Effector CD8-positive, alpha-beta T cell (primary cell): ENCODE measurements around the gene TTC28.
"Not testable (repeated sequence)": the region's sequence is repeated elsewhere in the genome, so short reads cannot be mapped to it uniquely, and the experiment has no call there.

Source experiments
- DNase-seq: peaks from one replicate; lab custom pipeline; 2025; lab: John Stamatoyannopoulos, UW

TTC28 gene

GRCh38 chr22:28407645-28408044 is 272.0 kb downstream of the TTC28 start:
- no peak for DNase-seq

GRCh38 chr22:28406246-28406645 is 273.4 kb downstream of the TTC28 start:
- no peak for DNase-seq

DNA sequence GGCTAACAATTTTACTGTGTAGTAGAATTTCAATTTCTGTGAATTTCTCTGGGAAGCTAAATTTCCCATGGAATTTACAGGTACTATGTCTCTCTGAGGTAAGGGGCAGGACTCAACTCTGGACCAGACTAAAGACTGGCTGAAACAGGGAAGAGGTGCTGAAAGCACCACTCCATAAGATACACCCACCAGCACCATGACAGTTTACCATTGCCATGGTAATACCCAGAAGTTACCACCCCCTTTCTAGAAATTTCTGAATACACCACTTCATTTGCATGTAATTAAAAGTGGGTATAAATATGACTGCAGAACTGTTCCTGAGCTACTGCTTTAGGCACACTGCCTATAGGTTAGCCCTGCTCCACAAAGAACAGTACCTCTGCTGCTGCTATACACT is 274.1 kb downstream of the TTC28 start:
- no peak for DNase-seq

- no peak for DNase-seq
Measured at GRCh38 chr22:28402539-28402938, 277.1 kb downstream of the TTC28 start.

- DNase-seq, result no peak
Measured at GRCh38 chr22:28402060-28402459, 277.6 kb downstream of the TTC28 start.

DNA sequence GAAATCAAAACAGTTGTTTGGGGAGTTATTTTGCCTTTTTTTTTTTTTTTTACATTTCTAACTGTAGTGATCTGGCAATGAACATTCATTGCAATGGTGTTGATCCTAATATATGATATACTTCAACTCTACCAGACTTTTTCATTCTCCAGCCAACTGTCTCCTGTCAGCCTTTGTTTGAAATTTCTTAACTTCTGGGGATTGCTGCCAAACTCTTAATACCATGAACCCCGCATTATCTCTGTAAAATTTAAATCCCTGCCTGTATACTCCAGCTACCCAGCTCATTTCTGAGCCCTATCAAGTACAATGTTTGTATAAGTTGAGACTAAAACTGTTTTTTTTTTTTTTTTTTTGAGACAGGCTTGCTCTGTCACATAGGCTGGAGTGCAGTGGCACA is 280.7 kb downstream of the TTC28 start:
- DNase-seq, result no peak

- DNase-seq, result no peak
Measured at GRCh38 chr22:28398355-28398754, 281.3 kb downstream of the TTC28 start.

GRCh38 chr22:28397306-28397705 is 282.3 kb downstream of the TTC28 start:
- no peak for DNase-seq

GRCh38 chr22:28395920-28396753 is 283.5 kb downstream of the TTC28 start:
- DNase-seq, result no peak

- no peak for DNase-seq
Measured at GRCh38 chr22:28395520-28395919, 284.1 kb downstream of the TTC28 start.

GRCh38 chr22:28394513-28395110 is 285.0 kb downstream of the TTC28 start:
- DNase-seq, result no peak

DNA sequence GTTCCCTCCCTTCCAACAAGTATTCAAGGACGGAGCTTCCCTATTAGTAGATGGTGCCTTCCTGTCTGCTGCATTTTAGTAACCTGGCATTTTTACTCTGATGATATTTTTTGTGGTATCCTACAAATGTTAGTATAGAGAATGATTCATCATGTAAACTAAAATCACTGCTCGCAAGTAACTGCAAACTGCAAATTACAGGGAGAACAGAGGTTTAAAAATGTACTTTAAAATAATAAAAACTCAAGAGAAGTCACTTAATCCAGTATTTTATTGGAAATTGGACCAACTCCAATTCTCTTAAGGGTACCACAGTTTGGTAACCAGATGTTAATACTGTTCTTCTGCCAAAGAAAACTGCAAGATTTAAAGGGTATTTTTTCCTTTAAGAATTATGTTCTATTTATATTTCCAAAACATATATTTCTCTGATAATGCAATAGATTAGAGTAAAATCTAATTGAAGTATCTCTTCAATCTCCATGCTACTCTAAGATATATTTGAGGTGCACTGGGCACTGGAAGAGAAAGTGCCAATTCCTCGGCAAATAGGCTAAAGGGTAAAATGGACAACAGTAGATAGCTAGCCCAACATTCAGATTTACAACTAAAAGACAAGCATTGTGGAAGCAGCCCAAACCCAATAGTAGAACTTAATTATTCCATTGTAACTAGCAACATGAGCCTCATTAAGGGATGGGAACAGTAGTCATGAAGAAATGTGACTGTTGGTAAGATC is 298.0 kb downstream of the TTC28 start:
- DNase-seq, result no peak

DNA sequence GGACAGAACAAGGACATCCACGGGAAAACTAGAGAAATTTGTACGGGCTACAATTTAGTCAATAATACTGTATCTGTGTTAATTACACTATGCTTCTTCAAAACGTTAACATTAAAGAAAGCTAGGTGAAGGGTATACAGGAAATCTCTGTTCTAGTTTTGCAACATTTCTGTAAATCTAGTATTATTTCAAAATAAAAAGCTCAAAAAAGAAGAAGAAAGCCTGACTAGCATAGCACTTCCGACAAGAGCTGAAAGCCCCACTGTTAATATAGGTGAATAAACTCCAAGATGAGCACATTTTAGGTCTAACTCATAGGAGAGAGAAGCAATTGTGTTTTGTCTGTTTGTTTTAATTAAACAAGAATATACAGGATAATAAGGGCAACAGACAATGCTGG is 299.7 kb downstream of the TTC28 start:
- DNase-seq, result no peak

DNA sequence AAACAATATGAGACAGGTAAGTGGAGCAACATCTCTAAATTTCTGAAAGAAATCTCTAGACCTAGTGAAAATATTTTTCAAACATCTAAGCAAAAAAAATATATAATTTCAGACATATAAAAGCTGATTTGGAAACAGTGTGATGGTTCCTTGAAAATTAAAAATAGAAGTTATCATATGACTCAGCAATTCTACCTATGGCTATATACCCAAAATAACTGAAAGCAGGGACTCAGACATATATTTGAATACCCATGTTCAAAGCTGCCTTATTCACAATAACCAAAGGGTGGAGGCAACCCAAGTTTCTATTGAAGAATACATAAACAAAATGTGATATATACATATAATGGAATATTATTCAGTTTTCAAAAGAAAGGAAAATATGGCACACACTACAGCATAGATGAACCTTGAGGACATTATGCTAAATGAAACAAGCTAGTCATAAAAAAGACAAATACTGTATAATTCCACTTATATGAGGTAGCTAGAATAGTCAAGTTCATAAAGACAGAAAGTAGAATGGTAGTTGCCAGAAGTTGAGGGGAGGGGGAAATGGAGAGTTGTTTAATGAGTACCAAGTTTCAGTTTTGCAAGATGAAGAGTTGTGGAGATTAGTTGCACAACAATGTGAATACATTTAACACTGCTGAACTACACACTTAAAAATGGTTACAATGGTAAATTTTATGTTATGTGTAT is 300.4 kb downstream of the TTC28 start:
- DNase-seq, result no peak

DNA sequence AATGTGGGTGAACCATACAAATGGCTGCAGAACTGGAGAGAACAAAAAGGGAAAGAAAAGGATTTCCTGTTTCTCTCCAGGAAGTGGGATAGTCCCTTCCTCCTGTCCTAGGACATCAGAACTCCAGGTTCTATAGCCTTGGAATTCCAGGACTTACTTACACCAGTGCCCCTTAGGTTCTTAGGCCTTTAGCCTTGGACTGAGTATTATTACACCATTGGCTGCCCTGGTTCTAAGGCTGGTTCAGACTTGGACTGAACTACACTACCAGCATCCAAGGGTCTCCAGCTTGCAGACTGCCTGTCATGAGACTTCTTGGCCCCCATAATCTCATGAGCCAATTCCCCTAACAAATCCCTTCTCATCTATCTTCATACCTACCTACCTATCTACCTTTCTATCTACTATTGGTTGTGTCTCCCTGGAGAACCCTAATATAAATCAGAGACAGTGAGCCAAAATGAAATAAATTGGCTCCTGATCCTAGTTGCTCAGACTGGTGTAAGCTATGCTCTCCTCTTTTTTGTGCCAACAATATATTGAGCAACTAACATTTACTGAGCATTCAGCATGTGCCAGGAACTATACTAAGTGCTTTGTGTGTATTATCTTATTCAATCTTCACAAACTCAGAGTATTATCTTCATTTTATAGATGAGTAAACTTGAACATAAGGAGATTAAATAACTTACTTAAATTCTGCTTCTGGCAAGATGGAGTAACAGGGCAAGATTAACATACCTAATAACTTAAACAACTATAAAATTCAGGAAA is 303.7 kb downstream of the TTC28 start:
- DNase-seq, result no peak

DNA sequence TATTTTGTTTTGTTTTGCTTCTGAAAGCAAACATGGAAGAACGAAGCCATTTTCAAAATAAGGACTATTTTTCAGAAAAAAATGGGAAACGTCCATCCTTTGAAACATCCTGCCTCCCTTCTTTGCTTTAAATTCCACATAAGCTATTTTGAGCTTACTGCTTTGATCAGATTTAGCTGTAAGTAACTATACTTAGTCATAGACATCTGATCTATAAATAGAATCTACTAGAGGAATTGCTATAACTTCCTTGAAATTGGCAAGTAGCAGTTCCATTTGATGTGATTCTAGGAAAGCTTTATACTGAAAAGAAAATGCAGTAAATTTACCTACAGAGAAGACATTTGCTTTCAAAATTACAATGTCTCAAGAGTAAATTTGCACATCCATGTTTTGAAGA is 305.8 kb downstream of the TTC28 start:
- no peak for DNase-seq

DNA sequence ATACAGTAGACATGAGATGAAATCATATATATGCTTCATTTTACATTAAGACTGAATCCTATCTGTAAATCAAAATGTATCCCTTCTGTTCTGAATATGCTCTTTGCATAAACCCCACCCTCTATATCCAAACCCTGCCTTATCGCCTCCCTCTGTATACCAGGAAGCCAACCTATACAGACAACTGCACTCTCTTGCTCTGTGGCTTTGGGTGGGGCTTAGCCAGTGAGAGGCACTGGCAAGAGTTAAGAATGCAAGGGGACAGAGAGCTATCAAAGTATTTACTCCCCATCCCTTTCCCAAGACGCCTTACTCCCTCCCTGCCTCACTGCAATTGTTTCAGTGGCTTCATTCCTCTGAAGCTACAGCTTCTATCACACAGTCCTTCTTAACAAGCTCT is 309.8 kb downstream of the TTC28 start:
- DNase-seq, result no peak

DNA sequence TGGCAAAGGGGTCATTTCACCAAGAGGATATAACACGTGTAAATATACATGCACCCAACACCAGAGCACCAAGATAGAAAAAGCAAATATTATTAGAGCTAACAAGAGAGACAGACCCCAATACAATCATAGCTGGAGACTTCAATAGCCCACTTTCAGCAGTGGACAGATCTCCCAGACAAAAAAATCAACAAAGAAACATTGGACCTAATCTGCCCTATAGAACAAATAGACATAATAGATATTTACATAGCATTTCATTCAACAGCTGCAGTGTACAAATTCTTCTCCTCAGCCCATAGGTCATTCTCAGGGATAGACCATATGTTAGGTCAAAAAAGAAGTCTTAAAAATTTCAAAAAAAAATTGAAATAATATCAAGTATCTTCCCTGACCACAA is 312.8 kb downstream of the TTC28 start:
- DNase-seq, result no peak

DNA sequence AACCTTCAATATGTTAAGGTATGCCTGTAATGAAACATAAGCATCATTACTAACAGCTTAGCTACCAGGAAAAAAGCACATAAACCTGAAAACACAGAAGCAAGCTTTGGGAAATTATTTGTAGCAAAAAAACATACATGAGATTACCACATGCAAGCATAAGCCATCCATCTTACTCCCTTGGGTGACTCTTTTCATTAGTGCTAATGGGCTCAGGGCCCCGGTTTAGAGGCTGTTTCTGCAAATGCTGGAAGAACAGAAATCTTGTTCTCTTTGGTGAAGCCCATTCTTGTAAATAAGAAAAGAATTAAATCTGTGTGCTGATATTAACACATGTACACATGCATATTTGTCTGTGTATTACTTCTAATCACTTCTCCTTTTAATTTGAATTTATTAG is 314.3 kb downstream of the TTC28 start:
- no peak for DNase-seq

DNA sequence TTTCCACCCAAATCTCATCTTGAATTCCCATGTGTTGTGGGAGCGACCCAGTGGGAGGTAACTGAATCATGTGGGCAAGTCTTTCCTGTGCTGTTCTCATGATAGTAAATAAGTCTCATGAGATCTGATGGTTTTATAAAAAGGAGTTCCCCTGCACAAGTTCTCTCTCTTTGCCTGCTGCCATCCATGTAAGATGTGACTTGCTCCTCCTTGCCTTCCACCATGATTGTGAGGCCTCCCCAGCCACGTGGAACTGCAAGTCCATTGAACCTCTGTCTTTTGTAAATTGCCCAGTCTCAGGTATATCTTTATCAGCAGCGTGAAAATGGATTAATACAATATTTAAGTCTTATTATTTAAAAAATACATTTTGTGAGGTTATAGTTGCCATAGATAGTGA is 315.5 kb downstream of the TTC28 start:
- DNase-seq, result not testable (repeated sequence)

DNA sequence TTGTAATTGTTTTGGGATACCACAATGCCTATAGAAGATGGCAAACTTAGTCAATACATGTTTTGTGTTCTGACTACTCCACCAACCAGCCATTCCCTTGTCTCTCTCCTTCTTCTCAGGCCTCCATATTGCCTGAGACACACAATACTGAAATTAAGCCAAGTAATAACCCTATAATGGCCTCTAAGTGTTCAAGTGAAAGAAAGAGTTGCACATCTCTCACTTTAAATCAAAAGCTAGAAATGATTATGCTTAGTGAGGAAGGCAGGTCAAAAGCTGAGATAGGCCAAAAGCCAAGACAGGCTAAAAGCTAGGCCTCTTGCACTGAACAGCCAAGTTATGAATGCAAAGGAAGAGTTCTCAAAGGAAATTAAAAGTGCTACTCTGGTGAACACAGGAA is 318.7 kb downstream of the TTC28 start:
- no peak for DNase-seq

GRCh38 chr22:28358312-28358711 is 321.3 kb downstream of the TTC28 start:
- DNase-seq, result no peak
